ENCODE results near the gene NELFCD.
"Not testable (repeated sequence)": the region's sequence is repeated elsewhere in the genome, so short reads cannot be mapped to it uniquely, and the experiment has no call there.

The NELFCD gene

DNA sequence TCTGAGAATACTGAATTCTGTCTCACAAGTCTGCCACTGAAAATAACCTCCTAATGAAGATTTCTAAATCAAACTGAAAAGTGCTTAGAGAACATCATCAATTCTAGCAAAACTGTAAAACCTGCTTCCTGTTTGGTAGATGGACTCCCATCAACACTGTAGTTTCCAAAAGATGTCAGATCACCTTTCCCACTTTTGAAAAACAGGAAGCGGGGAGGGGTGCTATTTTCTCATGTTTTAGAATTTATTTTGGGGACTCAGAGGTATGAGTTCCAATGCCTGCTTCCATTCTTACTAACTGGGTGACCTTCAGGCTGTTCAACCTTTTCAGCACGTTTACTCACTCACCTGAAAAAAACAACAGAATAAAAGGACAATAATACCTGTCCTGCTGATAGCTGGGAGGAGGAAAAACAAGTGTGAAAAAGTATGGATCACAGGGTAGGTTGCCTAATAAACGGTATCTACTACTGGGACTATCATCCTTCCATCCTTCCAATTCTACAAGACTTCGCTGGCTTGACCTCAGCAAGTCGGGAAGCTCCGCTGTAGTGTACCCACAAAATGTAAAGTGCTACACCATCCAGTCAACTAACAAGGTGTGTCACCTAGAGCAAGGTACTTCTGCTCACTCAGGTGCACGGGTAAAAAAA is 50.0 kb downstream of the NELFCD start:
- Histone ChIP-seq H3K36me3 (ENCODE audit: control insufficient read depth, insufficient read depth, low read length) (peaks cover 22% of the 10 kb centered on the region), H3K4me3 (ENCODE audit: low read length) (peak overlapping the region; percentile 92), H3K27ac (ENCODE audit: low read depth, low read length) (no peak overlapping the region), H3K27me3 (ENCODE audit: control insufficient read depth, insufficient read depth, low read length) (no peaks in the 10 kb centered on the region), H3K4me1 (ENCODE audit: control insufficient read depth, insufficient read depth, low read length) (peaks cover 28% of the 10 kb centered on the region), H3K9ac (ENCODE audit: low read length) (no peak overlapping the region)

DNA sequence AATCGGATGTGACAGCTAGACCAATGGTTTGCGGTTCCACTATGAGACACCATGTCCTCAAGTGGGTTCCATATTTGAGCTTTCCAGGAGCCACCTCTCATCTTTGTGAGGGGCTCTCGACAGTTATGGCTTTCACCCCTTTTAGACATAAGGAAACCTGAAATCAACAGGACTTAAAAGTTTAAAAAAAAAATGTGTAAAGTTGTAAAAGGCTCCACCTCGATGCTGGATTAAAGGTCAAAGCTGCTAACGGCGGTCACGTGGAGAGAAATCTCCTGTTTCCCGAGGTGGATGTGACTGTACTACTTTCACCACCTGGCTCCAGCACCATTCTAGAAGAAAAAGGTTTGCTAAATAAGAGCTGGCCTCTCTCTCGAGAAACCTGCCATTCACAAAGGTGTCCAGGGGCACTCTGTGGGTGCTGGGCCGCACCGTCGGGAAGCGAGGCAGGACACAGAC is 50.5 kb downstream of the NELFCD start:
- H3K4me1 ChIP-seq (ENCODE audit: control insufficient read depth, insufficient read depth, low read length), result peaks cover 28% of the 10 kb centered on the region
- peak overlapping the region; percentile 92 for H3K4me3 ChIP-seq (ENCODE audit: low read length)
- H3K36me3 ChIP-seq (ENCODE audit: control insufficient read depth, insufficient read depth, low read length), result peaks cover 23% of the 10 kb centered on the region
- peak overlapping the region; percentile 93 for H3K27ac ChIP-seq (ENCODE audit: low read depth, low read length)
- peak overlapping the region; percentile 61 for H3K9ac ChIP-seq (ENCODE audit: low read length)
- H3K27me3 ChIP-seq (ENCODE audit: control insufficient read depth, insufficient read depth, low read length), result no peaks in the 10 kb centered on the region

DNA sequence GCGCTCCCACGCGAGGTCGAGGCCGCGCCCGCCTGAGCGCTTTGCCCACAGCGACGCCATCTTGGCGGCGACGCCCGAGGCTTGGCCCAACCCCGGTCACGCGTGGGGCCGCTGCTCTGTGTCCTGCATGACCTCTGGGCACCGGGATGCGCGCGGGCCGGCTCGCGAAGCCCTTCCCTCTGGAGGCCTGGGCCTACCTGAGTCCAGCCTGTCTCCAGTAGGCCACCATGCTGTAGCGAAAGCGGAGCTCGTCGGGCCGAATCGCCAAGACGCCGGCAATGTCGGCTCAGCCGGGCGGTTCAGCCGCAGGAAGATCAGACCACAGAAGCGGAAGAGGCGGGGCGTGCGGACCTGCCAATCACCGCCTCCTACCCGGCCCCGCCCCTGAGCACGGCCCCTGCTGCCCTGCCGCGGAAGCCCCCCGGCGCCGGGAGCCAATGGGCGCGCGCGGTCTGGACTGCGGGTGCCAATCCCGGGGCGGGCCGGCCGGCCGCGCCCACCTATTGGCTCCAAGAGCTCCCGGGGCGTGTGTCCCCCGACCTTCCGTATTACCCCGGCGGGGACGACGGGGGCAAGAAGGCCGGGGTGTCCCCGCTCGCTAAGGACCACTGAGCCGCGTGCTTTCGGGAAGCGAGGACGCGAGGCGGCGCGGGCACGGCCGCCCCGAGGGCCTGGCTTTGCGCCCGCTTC is 51.1 kb downstream of the NELFCD start, which contains the start of gene ATP5F1E:
ATP5F1E (minus strand) TSS at position 313 of the 690 bp plus-strand sequence; CDS start at position 229, 84 bp downstream.
- Histone ChIP-seq H3K27me3 (ENCODE audit: control insufficient read depth, insufficient read depth, low read length) (no peaks in the 10 kb centered on the region), H3K4me3 (ENCODE audit: low read length) (peak within 1 kb of the TSS; percentile 92), H3K9ac (ENCODE audit: low read length) (peak within 1 kb of the TSS; percentile 64), H3K27ac (ENCODE audit: low read depth, low read length) (peak within 1 kb of the TSS; percentile 93), H3K4me1 (ENCODE audit: control insufficient read depth, insufficient read depth, low read length) (peaks cover 28% of the 10 kb centered on the region), H3K36me3 (ENCODE audit: control insufficient read depth, insufficient read depth, low read length) (peaks cover 19% of the 10 kb centered on the region)

DNA sequence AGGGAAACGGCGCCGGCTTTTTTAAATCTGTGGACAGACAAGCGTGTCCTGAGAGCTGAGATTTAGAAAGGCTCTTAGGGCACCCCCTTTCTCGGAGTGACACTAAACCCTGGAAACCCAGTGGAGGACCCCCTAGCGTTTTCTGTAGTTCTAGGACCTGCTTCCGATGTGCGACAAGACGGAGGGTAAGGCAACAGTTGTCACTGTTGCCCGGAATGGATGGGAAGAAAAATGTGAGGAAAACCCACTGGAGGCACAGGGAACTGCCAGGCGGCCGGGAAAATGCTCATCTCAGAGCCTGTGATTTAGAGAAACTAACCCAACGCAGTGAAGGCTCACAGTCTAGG is 51.6 kb downstream of the NELFCD start:
- Histone ChIP-seq H3K4me1 (ENCODE audit: control insufficient read depth, insufficient read depth, low read length) (peaks cover 25% of the 10 kb centered on the region), H3K4me3 (ENCODE audit: low read length) (peak overlapping the region; percentile 80), H3K9ac (ENCODE audit: low read length) (peak overlapping the region; percentile 64), H3K27me3 (ENCODE audit: control insufficient read depth, insufficient read depth, low read length) (no peaks in the 10 kb centered on the region), H3K36me3 (ENCODE audit: control insufficient read depth, insufficient read depth, low read length) (peaks cover 20% of the 10 kb centered on the region), H3K27ac (ENCODE audit: low read depth, low read length) (peak overlapping the region; percentile 78)

DNA sequence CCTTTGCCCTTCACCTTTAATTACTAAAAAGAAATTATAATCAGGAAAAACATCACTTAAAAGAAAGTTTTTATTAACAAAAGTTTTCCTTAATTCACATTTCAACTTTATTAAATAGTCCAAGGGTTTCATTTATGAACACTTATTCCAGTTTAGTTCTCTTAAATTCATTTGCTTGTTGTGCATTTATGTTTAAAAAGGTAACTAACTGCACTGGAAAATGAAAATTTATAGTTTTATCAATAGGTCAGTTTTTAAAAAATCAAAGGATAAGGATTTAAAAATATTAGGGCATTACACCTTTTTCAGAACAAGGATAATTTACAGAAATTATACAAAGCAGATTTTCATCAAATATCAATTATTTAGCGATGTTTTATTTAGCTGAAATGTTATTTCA is 52.0 kb downstream of the NELFCD start:
- no peak overlapping the region for H3K9ac ChIP-seq (ENCODE audit: low read length)
- H3K4me1 ChIP-seq (ENCODE audit: control insufficient read depth, insufficient read depth, low read length), result peaks cover 25% of the 10 kb centered on the region
- no peak overlapping the region for H3K4me3 ChIP-seq (ENCODE audit: low read length)
- H3K27me3 ChIP-seq (ENCODE audit: control insufficient read depth, insufficient read depth, low read length), result no peaks in the 10 kb centered on the region
- peaks cover 24% of the 10 kb centered on the region for H3K36me3 ChIP-seq (ENCODE audit: control insufficient read depth, insufficient read depth, low read length)
- no peak overlapping the region for H3K27ac ChIP-seq (ENCODE audit: low read depth, low read length)

DNA sequence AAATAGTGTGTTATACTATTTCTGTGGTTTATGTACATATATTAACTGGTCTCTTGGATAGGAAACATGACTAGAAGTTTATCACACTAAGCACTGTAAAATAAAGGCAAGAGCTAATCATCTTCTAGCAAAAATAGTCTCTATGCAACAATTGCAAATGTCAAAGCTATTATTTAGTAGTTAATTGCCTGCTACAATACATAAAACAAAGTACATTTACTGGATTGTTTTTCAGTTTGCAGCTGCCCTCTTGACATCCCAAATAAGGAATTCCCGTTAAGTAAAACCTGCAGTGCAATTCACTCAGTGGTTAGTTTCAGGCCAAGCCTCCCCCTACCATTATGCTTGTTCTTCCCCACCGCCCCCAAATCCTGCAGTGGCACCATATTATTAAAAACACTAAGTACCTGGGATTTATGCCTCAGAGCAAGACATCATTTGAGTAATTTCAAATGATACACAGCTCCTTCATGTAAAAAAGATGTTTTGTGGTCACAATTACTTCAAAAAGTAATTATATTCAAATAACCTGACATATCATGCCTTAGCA is 52.6 kb downstream of the NELFCD start:
- H3K27me3 ChIP-seq (ENCODE audit: control insufficient read depth, insufficient read depth, low read length), result no peaks in the 10 kb centered on the region
- peaks cover 19% of the 10 kb centered on the region for H3K4me1 ChIP-seq (ENCODE audit: control insufficient read depth, insufficient read depth, low read length)
- no peak overlapping the region for H3K27ac ChIP-seq (ENCODE audit: low read depth, low read length)
- H3K4me3 ChIP-seq (ENCODE audit: low read length), result no peak overlapping the region
- peaks cover 25% of the 10 kb centered on the region for H3K36me3 ChIP-seq (ENCODE audit: control insufficient read depth, insufficient read depth, low read length)
- H3K9ac ChIP-seq (ENCODE audit: low read length), result no peak overlapping the region

DNA sequence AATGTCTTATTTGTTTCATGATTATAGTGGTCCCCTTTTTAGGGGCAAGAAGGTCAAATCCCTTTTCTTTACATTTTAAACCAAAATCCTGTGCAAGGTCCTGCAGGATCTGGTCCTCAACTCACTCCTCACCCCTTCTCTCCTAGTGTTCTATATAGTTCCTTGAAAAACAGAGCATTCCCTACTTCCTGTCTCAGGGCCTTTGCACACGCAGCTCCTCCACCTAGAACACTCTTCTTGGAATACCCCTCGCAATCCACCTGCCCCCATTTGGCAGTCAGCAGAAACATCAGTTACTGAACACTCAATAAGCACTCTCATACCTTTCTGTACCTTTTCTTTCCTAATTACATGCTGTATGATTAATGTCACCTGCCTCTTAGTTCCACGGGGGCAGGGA is 54.3 kb downstream of the NELFCD start:
- H3K27ac ChIP-seq (ENCODE audit: low read depth, low read length), result no peak overlapping the region
- H3K4me1 ChIP-seq (ENCODE audit: control insufficient read depth, insufficient read depth, low read length), result peaks cover 10% of the 10 kb centered on the region
- H3K4me3 ChIP-seq (ENCODE audit: low read length), result no peak overlapping the region
- no peaks in the 10 kb centered on the region for H3K27me3 ChIP-seq (ENCODE audit: control insufficient read depth, insufficient read depth, low read length)
- H3K36me3 ChIP-seq (ENCODE audit: control insufficient read depth, insufficient read depth, low read length), result peaks cover 22% of the 10 kb centered on the region
- H3K9ac ChIP-seq (ENCODE audit: low read length), result no peak overlapping the region

DNA sequence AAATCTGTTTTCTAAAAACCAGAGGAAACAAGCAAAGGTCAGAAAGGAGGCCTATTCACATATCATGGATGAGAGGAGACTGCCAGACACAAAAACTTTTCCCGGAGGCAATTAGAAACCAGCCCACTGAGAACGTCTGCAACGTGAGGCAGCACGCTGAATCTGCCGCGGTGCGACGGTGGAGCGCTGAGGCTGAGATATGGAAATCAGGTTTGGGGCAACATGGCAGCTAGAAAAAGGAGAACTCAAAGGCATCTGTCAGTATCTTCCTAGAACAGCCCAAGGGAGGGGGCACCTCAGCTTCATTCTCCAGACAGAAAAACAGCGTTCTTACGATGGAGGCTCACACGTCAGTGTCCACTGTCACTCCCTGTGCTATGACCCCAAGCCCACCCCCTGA is 56.3 kb downstream of the NELFCD start:
- peaks cover 22% of the 10 kb centered on the region for H3K36me3 ChIP-seq (ENCODE audit: control insufficient read depth, insufficient read depth, low read length)

DNA sequence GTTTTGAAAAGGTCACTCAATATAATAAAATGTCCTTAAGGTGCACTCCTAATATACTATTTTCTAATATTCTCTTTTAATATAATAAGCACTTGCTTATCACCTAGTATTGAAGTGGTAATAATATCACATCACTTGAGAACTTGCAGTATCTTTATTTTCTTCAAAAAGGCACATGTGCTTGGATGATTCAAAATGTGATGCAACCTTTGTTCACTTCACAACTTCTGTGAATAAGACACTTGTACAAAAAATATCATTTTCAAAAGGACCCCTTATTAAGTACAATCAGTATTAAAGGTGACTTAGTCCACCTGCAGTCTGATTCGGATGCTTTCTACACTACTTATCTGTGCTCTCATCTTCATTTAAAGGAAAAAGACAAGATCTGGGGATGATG is 58.2 kb downstream of the NELFCD start:
- Histone ChIP-seq H3K27me3 (ENCODE audit: control insufficient read depth, insufficient read depth, low read length) (no peaks in the 10 kb centered on the region), H3K9ac (ENCODE audit: low read length) (no peak overlapping the region), H3K36me3 (ENCODE audit: control insufficient read depth, insufficient read depth, low read length) (peaks cover 22% of the 10 kb centered on the region), H3K4me3 (ENCODE audit: low read length) (no peak overlapping the region), H3K4me1 (ENCODE audit: control insufficient read depth, insufficient read depth, low read length) (peaks cover 9% of the 10 kb centered on the region), H3K27ac (ENCODE audit: low read depth, low read length) (no peak overlapping the region)

More for the DNA sequence above, 56.3 kb downstream of the NELFCD start:
- Histone ChIP-seq H3K4me3 (ENCODE audit: low read length) (no peak overlapping the region), H3K9ac (ENCODE audit: low read length) (no peak overlapping the region), H3K27ac (ENCODE audit: low read depth, low read length) (no peak overlapping the region), H3K4me1 (ENCODE audit: control insufficient read depth, insufficient read depth, low read length) (peaks cover 6% of the 10 kb centered on the region), H3K27me3 (ENCODE audit: control insufficient read depth, insufficient read depth, low read length) (no peaks in the 10 kb centered on the region)

DNA sequence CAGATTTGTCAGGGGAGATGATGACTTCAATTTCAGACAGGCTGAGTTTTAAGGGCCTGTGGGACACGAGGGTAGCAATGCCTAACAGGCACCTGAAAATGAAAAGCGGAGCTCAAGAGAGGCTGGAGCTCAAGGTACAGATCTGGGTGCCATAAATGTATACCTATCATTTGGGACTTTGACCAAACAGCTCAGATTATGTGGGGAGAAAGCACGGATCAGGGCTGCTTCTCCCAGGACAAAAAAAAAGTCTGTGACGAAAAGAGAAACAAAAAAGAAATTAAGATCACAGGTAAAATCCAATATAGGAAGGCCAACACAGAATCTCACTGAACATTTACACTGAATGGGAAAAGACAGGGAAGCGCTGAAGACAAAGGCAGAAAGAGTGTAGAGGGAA is 59.6 kb downstream of the NELFCD start:
- Histone ChIP-seq H3K36me3 (ENCODE audit: control insufficient read depth, insufficient read depth, low read length) (peaks cover 16% of the 10 kb centered on the region), H3K27ac (ENCODE audit: low read depth, low read length) (no peak overlapping the region), H3K9ac (ENCODE audit: low read length) (no peak overlapping the region), H3K4me1 (ENCODE audit: control insufficient read depth, insufficient read depth, low read length) (peaks cover 9% of the 10 kb centered on the region), H3K27me3 (ENCODE audit: control insufficient read depth, insufficient read depth, low read length) (no peaks in the 10 kb centered on the region), H3K4me3 (ENCODE audit: low read length) (no peak overlapping the region)

DNA sequence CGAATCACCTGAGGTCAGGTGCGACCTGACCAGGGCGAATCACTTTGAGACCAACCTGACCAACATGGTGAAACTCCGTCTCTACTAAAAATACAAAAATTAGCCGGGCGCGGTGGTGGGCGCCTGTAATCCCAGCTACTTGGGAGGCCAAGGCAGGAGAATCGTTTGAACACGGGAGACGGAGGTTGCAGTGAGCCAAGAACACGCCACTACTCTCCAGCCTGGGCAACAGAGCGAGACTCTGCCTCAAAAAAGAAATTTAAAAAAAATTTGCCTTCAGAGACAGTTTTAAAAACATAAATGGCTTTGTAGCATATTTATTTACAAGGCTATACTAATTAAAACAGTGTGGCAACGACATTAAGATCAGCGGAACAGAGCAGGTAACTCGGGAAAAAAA is 60.4 kb downstream of the NELFCD start:
- peak overlapping the region; percentile 88 for H3K4me3 ChIP-seq (ENCODE audit: low read length)
- H3K27ac ChIP-seq (ENCODE audit: low read depth, low read length); H3K4me1 ChIP-seq (ENCODE audit: control insufficient read depth, insufficient read depth, low read length); H3K9ac ChIP-seq (ENCODE audit: low read length); H3K36me3 ChIP-seq (ENCODE audit: control insufficient read depth, insufficient read depth, low read length); H3K27me3 ChIP-seq (ENCODE audit: control insufficient read depth, insufficient read depth, low read length): not testable (repeated sequence)

DNA sequence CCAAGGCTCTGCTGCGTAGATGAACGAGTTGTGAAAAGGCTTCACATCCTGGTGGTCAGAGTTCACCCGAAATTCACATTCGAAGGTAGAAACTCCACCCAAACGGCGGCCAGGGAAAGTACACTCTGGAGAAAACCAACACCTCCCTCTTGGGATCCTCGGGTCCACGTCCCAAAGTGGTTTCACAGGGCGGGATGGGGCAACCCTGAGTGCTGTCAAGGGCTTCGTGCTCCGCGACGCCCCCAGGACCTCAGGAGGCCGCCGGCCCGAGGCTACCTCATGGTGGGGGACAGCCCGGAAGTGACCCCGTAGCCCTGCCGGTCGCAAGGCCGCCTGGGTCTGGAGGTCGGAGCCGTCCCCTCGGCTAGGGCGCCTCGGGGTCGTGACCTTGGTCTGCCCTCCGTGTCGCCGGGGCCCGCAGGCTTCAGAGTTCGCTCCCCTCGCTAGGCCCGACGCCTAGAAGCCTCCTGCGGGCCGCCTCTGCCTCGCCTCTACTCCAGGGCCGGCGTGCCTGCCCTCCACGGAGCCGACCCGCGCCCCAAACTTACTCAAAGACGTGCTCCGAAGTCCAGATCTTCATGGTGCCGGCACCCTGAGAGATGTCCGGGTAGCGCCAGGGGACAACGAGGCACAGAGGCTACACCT is 61.2 kb downstream of the NELFCD start, which contains the start of gene PRELID3B:
PRELID3B (minus strand) TSS at position 636 of the 645 bp plus-strand sequence; CDS start at position 580, 56 bp downstream.
- Histone ChIP-seq H3K36me3 (ENCODE audit: control insufficient read depth, insufficient read depth, low read length) (peaks cover 9% of the 10 kb centered on the region), H3K9ac (ENCODE audit: low read length) (peak within 1 kb of the TSS; percentile 74), H3K4me1 (ENCODE audit: control insufficient read depth, insufficient read depth, low read length) (peaks cover 9% of the 10 kb centered on the region), H3K27me3 (ENCODE audit: control insufficient read depth, insufficient read depth, low read length) (no peaks in the 10 kb centered on the region), H3K27ac (ENCODE audit: low read depth, low read length) (peak within 1 kb of the TSS; percentile 84), H3K4me3 (ENCODE audit: low read length) (peak within 1 kb of the TSS; percentile 88)
